Activated naive CD4-positive, alpha-beta T cell treated with anti-CD3 and anti-CD28 coated beads, Interleukin-2, amount 50 U/mL, for 16 hours (primary cell): ENCODE measurements around the gene SOCS1.
"Not testable (repeated sequence)": the region's sequence is repeated elsewhere in the genome, so short reads cannot be mapped to it uniquely, and the experiment has no call there.

Source experiments
- DNase-seq: peaks from one replicate; pipeline ENCODE4 v3.0.0-alpha.2; 2020

The SOCS1 gene

GRCh38 chr16:11224096-11224893, 31.7 kb downstream of the SOCS1 start:
- DNase-seq: peak; percentile 42

DNA sequence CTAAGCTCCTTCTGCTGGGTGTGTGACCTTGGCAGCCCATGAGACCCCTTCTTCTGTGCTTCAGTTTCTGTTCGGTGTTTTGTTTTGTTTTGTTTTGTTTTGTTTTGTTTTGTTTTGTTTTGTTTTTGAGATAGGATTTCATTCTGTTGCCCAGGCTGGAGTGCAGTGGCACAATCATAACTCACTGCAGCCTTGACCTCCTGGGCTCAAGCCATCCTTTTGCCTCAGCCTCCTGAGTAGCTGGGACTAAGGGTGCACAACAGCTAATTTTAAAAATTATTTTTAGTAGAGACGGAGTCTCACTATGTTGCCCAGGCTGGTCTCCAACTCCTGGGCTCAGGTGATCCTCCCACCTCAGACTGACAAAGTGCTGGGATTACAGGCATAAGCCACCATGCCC, 35.5 kb downstream of the SOCS1 start:
- DNase-seq: not testable (repeated sequence)

DNA sequence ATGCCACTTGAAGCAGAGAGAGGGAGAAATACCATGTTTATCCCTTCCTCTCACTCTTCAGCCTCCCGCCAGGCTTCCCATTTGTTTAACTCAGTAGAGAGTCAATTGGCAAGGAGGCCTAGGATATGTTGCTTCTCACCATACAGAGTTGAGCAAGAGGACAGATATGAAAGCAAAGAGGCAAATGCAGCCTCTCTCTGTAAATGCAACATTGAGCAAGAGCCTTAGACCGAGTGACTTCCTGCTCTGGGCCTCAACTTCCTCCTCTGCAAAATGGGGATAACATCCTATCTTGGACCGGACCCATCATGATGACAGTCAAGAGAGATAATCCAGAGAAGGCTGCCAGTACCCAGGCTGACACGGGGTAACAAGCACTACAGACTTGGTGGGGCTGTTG, 36.8 kb downstream of the SOCS1 start:
- DNase-seq: no peak

- no peak for DNase-seq
Measured at GRCh38 chr16:11218604-11218962, 37.4 kb downstream of the SOCS1 start.

- DNase-seq: no peak
Measured at GRCh38 chr16:11217651-11218603, 38.1 kb downstream of the SOCS1 start.

DNA sequence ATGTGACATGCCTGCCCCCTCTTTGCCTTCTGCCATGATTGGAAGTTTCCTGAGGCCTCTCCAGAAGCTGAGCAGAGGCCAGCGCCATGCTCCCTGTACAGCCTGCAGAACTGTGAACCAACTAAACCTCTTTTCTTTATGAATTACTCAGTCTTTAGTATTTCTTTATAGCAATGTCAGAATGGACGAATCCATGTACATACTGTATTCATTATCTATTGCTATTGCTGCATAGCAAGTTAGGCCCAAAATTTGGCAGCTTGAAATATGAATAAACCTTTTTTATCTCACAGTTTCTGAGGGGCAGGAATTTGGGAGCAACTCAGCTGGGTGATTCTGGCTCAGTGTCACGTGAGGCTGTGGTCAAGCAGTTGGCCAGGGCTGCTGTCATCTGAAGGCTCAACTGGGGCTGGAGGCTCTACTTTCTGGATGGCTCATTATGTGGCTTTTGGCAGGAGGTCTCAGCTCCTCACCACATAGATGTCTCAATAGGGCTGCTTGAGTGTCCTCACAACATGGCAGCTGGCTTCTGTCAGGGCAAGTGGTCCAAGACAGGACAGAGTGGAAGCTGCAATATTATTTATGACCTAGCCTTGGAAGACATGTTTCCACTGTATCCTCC, 40.0 kb downstream of the SOCS1 start:
- no peak for DNase-seq

GRCh38 chr16:11213799-11214198, 42.2 kb downstream of the SOCS1 start:
- DNase-seq: no peak

- no peak for DNase-seq
Measured at GRCh38 chr16:11213373-11213772, 42.6 kb downstream of the SOCS1 start.

- no peak for DNase-seq
Measured at GRCh38 chr16:11212798-11213196, 43.2 kb downstream of the SOCS1 start.

GRCh38 chr16:11211977-11212797, 43.8 kb downstream of the SOCS1 start:
- no peak for DNase-seq

GRCh38 chr16:11211061-11211976, 44.7 kb downstream of the SOCS1 start:
- DNase-seq: no peak

DNA sequence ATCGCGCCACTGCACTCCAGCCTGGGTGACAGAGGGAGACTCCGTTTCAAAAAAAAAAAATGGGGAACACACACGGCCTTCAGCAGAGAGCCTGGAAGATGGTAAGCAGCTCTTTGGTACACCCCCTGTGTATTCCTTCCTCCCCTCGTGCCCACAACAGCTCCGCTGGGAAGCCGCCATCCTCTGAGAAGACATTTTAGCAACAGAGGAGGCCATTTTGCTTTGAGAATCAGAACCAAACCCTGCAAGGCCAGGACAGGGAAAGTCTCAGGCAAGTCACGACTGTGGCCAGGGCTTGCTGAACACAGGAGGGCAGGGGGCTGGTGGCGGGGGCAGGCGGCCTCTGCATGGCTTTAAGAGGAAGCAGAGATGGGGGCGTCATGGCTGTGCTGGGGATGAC, 45.7 kb downstream of the SOCS1 start:
- DNase-seq: no peak

- no peak for DNase-seq
Measured at GRCh38 chr16:11208916-11209665, 46.9 kb downstream of the SOCS1 start.

GRCh38 chr16:11207646-11208045, 48.4 kb downstream of the SOCS1 start:
- no peak for DNase-seq

- no peak for DNase-seq
Measured at GRCh38 chr16:11205754-11206581, 50.0 kb downstream of the SOCS1 start.

GRCh38 chr16:11205065-11205699, 50.8 kb downstream of the SOCS1 start:
- no peak for DNase-seq

DNA sequence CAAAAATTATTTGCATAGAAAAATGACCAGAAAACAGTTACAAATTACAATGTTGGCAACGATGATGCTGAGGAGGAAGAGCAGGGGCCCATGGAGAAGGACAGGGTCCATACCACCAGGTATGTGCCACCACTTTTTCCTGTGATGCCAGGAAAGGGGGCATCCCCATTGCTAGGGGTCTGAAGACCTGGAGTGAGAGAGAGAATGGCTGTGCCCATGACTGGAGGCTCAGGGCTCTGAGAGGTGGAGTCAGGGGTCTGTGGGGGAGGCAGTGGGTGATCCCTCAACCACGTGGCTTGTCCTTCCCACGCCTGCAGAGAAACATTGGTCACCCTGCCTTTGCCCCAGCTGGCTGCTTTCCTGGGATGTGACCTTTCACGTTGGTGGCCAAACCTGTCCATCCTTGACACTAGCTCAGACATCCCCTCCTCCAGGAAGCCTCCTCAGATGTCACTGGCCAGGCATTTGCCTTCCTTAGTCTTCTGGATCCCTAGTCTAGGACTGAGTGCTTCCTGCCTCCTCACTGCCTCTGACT, 51.4 kb downstream of the SOCS1 start:
- no peak for DNase-seq
